Adrenal gland (tissue), 5 donors: Measurements from ENCODE around the gene AMOTL2.

Experiments
- POLR2A ChIP-seq, 2 donors: fragments of 450-650 bp; IDR thresholded peaks; one replicate each; pipeline ENCODE4 v1.6.1; 2017; ENCODE audit warnings: antibody characterized with exemption in 2 of 2, mild to moderate bottlenecking in 2 of 2, moderate library complexity in 1 of 2
- TF ChIP-seq, protein P1 (sequence below), 6 experiments: fragments of 450-650 bp in 4 of 6; fragments of 200-600 bp in 2 of 6; sonication (generic) in 1 of 6; IDR thresholded peaks; 1 replicate in 5 of 6; 2 replicates in 1 of 6; pipeline versions ENCODE4 v1.5.1 to v1.8.0; 2016 to 2021; ENCODE audit warnings: antibody characterized with exemption in 6 of 6, mild to moderate bottlenecking in 2 of 6, moderate library complexity in 1 of 6
- donor health status: DM: no; HTN: no; CAD: no.

DNA sequence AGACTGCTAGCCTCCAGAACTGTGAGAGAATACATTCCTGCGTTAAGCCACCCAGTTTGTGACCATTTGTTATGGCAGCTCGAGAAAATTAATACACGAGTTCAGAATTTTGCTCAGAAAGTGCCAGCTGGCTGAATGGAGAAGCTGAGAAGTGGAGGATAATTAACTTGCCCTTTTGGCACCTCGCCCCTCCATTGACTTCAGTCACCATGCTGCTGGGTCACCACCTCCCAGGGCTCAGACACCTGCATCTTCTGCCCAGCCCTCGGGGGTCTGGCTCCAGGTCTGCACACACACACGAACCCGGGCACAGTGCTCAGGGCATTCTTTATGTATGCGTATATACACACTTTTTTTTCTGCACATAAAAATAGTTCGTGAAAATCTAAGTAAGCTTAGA is 32.0 kb downstream of the AMOTL2 start:
- TF ChIP-seq, protein P1, sequence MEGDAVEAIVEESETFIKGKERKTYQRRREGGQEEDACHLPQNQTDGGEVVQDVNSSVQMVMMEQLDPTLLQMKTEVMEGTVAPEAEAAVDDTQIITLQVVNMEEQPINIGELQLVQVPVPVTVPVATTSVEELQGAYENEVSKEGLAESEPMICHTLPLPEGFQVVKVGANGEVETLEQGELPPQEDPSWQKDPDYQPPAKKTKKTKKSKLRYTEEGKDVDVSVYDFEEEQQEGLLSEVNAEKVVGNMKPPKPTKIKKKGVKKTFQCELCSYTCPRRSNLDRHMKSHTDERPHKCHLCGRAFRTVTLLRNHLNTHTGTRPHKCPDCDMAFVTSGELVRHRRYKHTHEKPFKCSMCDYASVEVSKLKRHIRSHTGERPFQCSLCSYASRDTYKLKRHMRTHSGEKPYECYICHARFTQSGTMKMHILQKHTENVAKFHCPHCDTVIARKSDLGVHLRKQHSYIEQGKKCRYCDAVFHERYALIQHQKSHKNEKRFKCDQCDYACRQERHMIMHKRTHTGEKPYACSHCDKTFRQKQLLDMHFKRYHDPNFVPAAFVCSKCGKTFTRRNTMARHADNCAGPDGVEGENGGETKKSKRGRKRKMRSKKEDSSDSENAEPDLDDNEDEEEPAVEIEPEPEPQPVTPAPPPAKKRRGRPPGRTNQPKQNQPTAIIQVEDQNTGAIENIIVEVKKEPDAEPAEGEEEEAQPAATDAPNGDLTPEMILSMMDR (IDR thresholded peaks at IDR 0.05), result no peak
- no peak for TF ChIP-seq POLR2A (IDR thresholded peaks at IDR 0.05)
